GM23338 (cell line): ENCODE measurements around the gene LRRC4B.

Experiments
- CREB1 ChIP-seq: fragments of 250-450 bp; sonication (Bioruptor Pico); IDR thresholded peaks from 2 replicates; pipeline ENCODE4 v1.5.0; 2020; ENCODE audit warnings: low read depth, mild to moderate bottlenecking, moderate library complexity
- CTCF ChIP-seq, 2 experiments: fragments of 200-600 bp in 1 of 2; sonication (generic) in 1 of 2; conservative IDR thresholded peaks; 2 replicates each; pipeline versions ENCODE4 v1.5.1 to v1.6.1; 2016 to 2017; ENCODE audit warnings: antibody characterized with exemption in 2 of 2, low read depth in 2 of 2, mild to moderate bottlenecking in 2 of 2, moderate library complexity in 1 of 2
- EZH2 ChIP-seq: fragments of 200-600 bp; sonication (generic); IDR thresholded peaks from one replicate; pipeline ENCODE4 v1.8.0; 2017; ENCODE audit warnings: antibody characterized with exemption, mild to moderate bottlenecking, low read depth; ENCODE audit not compliant: unreplicated experiment
- EZH2phosphoT487 ChIP-seq: fragments of 200-600 bp; sonication (generic); IDR thresholded peaks from one replicate; pipeline ENCODE4 v1.8.1; 2018; ENCODE audit warnings: antibody characterized with exemption; ENCODE audit not compliant: unreplicated experiment
- JUNB ChIP-seq: IDR thresholded peaks from one replicate; pipeline ENCODE4 v1.6.1; 2016; ENCODE audit warnings: antibody characterized with exemption; ENCODE audit not compliant: unreplicated experiment
- POLR2AphosphoS5 ChIP-seq: IDR thresholded peaks from 2 replicates; pipeline ENCODE4 v1.6.1; 2016; ENCODE audit warnings: antibody characterized with exemption, low read depth
- REST ChIP-seq: IDR thresholded peaks from one replicate; pipeline ENCODE4 v1.6.1; 2018; ENCODE audit warnings: antibody characterized with exemption; ENCODE audit not compliant: unreplicated experiment
- STAT1 ChIP-seq: IDR thresholded peaks from one replicate; pipeline ENCODE4 v1.6.1; 2016; ENCODE audit warnings: antibody characterized with exemption; ENCODE audit not compliant: unreplicated experiment
- ZNF114 ChIP-seq: fragments of 250-450 bp; sonication (Bioruptor Pico); IDR thresholded peaks from 2 replicates; pipeline ENCODE4 v1.5.0; 2020; ENCODE audit warnings: mild to moderate bottlenecking, moderate library complexity
- ZNF331 ChIP-seq: fragments of 250-450 bp; sonication (Bioruptor Pico); IDR thresholded peaks from 2 replicates; pipeline ENCODE4 v1.5.0; 2020; ENCODE audit warnings: low read depth, mild to moderate bottlenecking, moderate library complexity
- ZNF462 ChIP-seq: fragments of 250-450 bp; sonication (Bioruptor Pico); IDR thresholded peaks from 2 replicates; pipeline ENCODE4 v1.5.0; 2020; ENCODE audit warnings: mild to moderate bottlenecking, moderate library complexity
- TF ChIP-seq, protein P1 (sequence below): IDR thresholded peaks from 2 replicates; pipeline ENCODE4 v1.6.1; 2016; ENCODE audit warnings: antibody characterized with exemption

- TF ChIP-seq CTCF (conservative IDR thresholded peaks at IDR 0.05; ENCODE audit: low read depth in 2 of 2) = no peak
- TF ChIP-seq POLR2AphosphoS5 = no peak
- TF ChIP-seq, protein P1, sequence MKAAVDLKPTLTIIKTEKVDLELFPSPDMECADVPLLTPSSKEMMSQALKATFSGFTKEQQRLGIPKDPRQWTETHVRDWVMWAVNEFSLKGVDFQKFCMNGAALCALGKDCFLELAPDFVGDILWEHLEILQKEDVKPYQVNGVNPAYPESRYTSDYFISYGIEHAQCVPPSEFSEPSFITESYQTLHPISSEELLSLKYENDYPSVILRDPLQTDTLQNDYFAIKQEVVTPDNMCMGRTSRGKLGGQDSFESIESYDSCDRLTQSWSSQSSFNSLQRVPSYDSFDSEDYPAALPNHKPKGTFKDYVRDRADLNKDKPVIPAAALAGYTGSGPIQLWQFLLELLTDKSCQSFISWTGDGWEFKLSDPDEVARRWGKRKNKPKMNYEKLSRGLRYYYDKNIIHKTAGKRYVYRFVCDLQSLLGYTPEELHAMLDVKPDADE = no peak
- no peak for TF ChIP-seq EZH2
- no peak for TF ChIP-seq REST
- no peak for TF ChIP-seq EZH2phosphoT487
- no peak for TF ChIP-seq JUNB
- TF ChIP-seq CREB1 = no peak
- TF ChIP-seq ZNF331 (CRISPR knock-in tag) = no peak
- TF ChIP-seq STAT1 = no peak
- no peak for TF ChIP-seq ZNF462
- TF ChIP-seq ZNF114 (CRISPR knock-in tag) = no peak
Observed at GRCh38 chr19:50512112-50512998, 55.9 kb downstream of the LRRC4B start.
